Fibroblast of peridontal ligament (primary cell): ENCODE measurements around the gene RAB37.

Experiments
- DNase-seq: peaks from one replicate; pipeline ENCODE4 v3.0.0-alpha.2; 2010; ENCODE audit errors: extremely low read depth

RAB37 gene, protein sequence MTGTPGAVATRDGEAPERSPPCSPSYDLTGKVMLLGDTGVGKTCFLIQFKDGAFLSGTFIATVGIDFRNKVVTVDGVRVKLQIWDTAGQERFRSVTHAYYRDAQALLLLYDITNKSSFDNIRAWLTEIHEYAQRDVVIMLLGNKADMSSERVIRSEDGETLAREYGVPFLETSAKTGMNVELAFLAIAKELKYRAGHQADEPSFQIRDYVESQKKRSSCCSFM

DNA sequence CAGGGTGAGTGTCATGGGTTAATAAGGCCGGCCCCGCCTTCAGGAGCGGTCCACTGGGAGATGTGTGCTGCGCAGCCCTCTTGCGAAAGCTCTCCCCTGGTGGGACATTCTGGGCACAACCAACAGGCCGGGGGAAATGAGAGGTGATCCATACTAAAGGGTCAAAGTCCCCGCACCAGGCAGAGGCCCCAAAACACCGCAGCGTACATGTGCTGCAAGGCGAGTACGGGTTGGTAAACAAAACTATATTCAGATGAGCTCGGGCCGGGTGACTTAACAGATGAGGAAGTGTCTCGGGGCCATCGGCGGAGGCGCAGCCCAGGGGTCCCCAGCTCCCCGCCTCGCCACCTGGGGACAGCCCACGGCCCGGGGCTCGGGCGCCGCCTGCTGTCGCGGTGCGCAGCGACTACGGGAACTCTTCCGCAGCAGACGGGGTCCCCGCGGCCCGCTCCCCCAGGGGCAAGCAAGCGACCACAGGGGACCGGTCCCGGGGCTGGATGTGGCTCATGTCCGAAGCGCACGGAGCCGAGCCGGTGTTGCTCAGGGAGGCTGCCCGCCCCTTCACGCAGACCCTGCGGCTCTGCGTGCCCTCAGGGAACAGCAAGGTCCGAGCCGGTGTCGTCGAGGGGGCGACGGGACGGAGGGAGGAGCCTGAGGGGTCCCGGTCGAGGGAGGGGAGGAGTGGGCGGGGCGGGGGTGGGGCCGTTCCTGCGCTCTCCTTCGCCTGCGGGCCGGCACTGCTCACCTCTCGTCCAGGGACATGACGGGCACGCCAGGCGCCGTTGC is at the start of gene RAB37:
TSS of gene RAB37 (plus strand) at position 744 of the 786 bp plus-strand sequence. CDS start at position 761, 17 bp downstream.
- no peak for DNase-seq

DNA sequence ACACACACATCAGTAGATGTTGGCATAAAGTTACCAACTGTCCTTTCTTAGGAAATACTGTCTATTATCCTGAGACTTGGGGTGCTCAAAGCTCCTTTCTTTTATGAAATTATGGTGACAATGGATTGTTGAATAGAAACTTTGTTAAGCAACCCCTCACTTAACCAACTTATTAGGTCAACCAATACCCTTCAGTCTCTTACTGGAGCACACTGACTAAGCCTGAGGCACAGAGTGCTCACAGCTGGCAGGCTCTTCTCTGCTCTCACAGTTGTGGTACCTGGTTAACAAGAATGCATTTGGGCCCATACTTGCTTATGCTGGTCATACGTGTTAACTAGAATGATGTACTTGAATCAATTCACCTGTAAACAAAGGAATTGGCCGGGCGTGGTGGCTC is 49.2 kb upstream of the RAB37 start:
- no peak for DNase-seq

DNA sequence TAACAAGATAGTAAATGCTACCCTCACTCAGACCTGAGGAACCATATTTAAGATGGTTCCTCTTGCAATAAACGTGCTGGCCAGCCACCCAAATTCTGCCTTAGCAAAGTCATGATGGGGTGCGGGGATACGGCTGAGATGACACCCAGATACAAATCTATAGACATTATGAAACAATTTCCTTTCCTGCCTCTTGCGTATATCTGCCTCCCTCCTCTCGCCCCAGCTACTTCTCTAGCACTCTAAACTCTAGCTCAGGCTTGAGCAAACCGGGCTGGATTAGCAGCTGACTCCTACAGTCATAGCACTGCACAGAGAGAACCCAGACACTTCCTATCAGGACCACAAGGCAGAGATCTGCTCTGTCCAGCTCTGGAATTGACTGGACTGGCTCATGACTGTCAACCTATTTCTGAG is 46.6 kb upstream of the RAB37 start:
- no peak for DNase-seq

DNA sequence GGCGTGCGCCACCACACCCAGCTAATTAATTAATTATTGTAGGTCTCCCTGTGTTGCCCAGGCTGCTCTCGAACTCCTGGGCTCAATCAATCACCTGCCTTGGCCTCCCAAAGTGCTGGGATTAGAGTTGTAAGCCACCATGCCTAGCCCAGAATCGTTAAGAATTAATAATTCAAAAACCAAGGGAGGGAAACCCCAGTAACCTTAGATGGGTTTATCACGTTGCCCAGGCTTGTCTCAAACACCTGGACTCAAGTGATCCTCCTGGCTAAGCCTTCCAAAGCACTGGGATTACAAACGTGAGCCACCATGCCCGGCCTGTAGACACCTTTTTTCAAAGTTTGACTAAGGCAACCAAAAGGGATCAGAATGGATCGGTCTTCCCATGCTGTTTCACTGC is 45.9 kb upstream of the RAB37 start:
- DNase-seq = no peak

DNA sequence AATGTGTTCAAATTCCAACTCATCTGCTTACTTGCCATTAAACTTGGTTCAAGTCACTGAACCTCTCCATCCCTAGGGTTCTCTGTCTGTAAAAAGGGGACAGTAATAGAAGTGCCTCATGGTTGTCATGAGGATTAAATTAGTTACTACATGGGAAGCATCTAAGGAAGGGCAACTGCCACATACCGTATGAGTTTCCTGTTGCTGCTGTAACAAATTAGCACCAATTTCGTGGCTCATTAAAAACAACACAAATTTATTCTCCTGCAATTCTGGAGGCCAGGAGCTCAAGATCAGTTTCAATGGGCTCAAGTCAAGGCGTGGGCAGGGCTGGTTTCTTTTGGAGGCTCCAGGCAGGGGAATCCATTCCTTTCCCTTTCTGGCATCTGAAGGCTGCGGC is 43.0 kb upstream of the RAB37 start:
- no peak for DNase-seq

DNA sequence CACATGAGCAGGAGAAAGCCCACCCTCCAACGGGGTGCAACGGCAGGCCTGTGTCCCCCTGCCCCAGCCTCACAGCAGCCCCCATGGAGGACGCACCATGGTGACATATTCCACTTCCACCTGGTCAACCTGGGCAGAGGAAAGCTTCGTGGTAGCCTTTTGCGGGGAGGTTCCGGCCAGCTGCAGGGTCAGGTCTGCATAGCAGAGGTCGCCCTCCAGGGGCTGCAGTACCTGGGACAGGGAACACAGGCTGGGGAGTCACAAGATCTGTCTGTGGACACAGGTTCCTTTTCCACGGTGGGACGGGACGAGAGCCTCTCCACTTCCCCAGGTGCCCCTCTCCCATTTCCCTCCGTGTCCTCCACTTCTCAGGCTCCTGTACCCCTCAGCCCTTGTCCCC is 41.4 kb upstream of the RAB37 start:
- no peak for DNase-seq

DNA sequence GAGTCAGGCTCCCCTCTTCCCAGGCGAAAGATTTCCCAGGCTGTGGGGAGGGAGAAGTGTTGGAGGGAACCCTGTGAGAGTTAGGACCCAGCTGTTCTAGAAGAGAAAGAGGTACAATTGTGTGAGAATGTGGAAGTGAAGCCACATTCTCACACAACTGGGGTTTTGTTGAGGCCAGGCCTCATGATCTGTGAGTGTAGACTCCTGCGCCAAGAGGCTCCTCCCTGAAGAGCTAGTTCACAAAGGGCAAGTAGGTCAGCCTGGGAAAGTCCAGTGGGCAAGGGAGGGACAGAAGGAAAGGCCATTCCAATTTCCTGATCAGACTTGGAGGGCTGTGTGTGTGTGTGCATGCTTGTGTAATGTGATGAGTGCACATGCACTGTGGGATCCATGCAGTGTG is 39.5 kb upstream of the RAB37 start:
- DNase-seq = no peak

DNA sequence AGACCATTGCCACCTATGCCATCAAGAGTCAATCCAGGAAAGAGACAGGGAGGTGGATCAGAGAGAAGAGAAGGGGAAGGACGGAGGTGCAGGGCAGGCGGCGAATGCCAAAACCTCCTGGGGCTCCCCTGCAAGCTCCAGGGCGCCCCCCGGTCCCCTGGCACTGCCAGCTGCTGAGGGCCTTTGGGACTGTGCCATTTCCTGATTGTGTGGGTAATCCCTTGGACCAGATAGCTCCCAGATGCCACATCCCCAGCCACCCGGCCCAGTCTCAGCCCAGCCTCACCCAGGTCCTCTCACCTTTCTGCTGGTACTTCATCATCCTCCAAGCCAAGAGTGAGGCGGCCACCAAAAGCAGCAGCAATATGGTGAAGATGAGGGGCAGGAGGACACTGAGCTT is 39.0 kb upstream of the RAB37 start:
- no peak for DNase-seq

DNA sequence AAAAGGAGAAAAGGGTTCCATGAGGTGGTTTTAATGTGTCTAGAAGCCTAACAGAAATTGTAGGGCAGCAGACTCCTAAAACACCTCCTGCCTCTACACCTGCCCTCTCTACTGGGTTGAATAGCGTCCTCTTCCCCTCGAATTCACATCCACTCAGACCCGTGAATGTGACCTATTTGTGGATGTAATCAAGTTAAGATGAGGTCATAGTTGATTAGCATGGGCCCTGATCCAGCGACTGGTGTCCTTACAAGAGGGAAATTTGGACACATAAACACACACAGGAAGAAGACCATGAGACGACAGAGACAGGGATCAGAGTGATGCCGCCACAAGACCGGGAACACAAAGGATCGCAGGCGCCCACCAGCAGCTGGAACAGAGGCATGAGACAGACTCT is 37.8 kb upstream of the RAB37 start:
- DNase-seq = no peak

DNA sequence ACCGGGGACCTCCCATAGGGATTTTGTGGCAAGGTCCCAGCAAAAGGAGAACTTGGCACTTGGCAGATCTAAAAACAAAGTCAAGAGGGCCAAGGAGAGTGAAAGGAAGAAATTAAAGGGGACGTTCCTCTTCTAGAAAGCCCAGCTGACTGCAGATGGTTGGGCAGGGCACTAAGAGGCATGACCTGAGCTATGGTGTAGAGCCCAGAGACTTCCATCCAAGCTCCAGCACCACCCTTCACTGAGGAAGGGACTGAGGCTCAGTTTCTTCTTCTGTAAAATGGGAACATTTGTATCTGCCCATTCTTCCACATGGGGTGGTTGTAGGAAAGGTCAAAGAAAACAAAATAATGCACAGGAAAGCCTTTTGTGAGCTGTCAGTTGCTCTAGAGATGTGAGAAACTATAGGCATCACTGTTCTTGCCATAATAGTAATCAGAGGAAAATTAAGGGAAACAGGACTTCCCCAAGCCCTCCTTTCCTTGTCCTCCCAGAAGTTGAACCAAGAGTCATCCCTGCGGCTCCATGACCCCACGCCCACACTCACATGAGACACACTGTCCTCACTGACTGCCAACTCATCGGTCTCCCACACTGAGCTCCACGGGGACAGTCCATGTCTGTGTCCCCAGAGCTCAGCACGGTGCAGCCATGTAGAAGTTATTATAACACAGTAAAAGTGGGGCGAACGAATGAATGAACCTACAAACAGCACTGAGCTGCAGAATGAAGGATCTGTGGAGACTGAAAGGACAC is 34.8 kb upstream of the RAB37 start:
- no peak for DNase-seq

DNA sequence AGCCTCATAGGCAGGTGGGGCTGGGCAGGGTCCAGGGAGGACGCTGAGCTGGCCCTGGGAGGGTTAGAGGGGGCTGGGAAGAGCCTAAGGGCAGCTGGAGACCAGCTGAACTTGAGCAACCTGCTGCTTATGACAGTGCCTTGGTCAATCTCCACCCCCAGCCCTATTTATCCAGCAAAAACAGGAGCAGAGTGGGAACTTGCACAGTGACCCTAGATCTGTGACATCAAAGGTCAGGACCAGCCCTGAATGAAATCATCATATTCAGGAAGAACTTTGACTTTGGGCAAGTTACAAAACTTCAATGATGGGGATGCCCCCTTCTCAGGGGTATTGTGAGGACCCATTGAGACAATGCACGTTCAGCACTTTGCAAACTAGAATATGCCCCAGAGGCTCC is 33.7 kb upstream of the RAB37 start:
- DNase-seq = no peak

DNA sequence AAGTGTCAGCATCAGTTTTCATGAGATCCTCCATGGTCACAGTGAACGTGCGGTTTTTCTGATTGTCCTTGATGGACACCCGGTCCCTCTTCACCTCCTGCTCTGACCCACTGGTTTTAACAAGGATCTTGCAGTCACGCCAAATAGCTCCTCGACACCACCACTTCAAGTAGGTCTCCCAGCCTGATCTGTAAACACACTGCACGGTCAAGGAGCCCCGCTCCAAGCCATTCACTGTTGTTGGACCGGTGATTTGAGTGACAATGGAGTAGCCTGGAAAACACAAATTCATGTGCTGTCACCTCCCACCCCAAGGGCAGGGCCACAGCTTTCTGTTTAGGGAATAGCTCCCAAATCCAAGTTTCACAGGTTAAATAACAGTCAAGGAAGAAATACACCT is 32.5 kb upstream of the RAB37 start:
- no peak for DNase-seq

DNA sequence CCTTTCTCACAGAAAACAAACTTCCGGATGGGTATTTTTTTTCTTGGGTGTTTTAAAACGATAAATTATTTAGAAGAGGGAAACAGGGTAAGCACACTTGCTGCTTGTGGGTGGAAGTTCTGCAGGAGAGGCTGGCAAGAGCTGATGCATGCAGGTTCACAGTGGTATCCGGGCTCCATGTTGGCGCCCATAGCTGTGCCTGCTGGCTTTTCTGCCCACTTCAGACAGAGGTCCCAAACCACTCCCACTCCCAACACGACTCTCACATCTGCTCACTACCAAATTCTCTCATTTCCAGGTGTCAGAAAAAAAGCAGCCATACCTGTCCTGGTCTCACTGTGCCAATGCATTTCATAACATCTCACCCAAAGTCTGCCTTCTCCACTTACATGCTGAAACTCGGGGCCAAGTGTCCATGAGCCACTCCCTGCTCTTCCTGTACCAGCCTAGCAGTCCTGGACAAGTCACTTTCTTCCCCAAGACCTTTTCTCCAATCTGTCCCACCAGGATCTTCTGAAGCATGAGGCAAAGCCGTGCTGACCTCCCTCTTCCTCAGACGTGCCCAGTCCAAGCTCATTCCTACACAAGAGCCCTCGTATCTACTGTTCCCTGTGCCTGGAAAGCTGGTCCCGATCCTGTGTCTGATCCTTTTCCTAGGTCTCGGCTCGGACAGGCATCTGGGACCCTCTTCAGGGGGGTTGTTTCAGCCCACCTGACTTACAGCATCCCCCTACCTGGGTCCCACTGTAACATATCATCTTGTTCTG is 25.8 kb upstream of the RAB37 start:
- no peak for DNase-seq

DNA sequence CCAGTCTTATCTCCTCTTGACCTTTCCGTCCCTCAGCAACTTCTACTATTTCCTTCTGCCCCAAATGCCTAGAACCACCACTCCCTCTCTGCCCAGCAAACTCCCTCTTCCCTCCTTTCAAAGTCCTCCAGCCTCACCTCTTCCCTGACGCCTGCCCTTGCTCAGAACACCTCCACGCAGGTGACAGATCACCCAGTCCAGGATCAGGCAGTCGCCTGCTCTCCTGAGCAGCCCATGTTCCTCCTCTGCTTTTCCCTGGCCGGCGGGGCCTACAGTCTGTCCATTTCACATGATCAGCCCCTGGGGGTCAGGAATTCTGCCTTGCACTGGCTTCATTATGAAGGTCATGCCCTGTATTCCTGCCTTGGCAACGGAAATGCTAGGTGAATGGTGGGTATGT is 24.8 kb upstream of the RAB37 start:
- DNase-seq = no peak

DNA sequence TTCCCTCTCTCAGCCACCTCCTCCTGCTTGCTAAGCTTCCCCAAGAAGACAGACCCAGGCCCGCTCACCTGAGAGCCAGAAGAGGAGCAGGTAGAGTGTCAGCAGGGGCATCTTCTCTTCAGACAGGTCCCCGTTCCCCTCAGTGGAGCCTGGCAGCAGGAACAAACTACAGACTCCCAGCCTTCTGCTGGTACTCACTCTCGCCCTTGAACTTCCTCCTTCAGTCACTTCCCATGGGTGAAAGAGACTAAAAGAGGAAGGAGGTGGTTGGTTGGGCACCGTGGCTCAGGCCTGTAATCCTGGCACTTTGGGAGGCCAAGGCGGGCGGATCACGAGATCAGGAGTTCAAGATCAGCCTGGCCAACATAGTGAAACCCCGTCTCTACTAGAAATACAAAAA is 24.3 kb upstream of the RAB37 start, which contains the start of gene CD300LF:
TSS of gene CD300LF (minus strand) at position 168 of the 400 bp plus-strand sequence. CDS start at position 111, 57 bp downstream.
- DNase-seq = no peak

DNA sequence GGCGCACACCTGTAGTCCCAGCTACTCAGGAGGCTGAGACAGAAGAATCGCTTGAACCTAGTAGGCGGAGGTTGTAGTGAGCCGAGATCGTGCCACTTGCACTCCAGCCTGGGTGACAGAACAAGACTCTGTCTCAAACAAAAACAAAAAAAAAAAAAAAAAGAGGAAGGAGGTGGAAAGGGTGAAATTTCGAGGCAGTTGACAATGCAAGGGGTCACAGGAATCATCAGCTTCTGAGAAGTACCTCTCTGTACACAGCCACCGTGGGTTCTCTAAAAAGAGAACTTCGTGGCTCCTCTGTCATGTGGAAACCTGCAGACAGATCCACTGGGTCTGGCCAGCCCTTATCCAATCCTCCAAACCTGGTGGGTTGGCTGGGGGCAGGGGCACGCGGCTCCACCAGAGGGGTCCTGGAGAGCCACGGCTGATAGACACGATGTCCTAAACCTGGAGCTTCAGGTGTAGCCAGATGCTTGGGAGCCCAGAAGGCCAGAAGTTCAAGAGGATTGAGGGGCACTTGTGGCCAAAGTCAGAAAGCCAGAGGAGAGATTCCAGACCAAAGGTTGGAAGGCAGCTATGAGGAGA is 23.8 kb upstream of the RAB37 start:
- no peak for DNase-seq

DNA sequence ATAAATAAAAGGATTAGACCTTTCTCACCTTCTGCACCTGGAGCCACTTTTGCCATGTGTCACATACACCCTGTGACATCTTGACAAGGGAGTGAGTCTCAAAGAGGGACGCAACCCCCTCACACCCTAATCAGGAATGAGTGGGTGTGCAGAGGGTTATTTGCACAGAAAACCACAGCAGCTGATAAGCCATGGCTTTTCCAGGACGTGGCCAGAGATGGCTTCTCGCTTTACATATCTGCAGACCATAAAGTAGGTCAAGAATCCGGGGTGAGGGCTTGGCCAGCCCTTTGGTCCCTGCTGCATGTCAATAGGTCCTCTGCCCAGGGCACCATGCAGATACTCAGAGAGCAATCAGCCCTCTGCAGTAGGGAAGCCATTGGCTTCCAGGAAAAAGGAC is 21.9 kb upstream of the RAB37 start:
- no peak for DNase-seq

DNA sequence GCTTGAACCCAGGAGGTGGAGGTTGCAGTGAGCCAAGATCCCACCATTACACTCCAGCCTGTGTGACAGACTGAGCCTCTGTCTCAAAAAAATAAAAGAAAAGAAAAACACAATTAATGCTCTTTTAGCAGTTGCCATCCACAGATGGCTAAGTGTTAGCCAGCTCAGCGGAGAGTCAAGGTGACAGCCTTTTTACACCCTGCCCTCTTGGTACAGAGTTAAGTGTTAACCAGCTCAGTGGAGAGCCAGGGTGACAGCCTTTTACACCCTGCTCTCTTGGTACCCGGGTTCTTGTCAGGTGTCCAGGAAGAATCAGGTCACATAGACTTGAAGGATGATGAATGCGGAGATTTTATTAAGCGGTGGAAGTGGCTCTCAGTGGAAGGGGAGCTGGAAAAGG is 16.6 kb upstream of the RAB37 start:
- DNase-seq = no peak

DNA sequence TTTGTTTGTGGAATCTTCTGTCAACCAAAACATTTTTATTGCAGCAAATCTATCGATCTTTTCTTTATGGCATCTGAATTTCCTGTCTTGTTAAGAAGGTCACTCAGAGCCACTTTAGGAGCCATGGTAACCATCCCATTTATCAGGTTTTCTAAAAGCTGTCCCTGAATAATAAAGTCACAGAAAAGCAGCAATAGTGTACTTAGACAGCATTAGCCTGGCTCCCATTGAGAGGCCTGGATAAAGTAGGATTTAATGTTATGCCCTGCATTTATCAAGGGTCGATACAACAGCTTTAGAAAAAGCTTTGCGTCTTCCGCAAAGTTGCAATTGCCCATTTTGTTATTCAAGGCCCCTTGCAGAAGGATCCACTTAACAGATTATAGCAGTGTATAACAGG is 14.3 kb upstream of the RAB37 start:
- no peak for DNase-seq

DNA sequence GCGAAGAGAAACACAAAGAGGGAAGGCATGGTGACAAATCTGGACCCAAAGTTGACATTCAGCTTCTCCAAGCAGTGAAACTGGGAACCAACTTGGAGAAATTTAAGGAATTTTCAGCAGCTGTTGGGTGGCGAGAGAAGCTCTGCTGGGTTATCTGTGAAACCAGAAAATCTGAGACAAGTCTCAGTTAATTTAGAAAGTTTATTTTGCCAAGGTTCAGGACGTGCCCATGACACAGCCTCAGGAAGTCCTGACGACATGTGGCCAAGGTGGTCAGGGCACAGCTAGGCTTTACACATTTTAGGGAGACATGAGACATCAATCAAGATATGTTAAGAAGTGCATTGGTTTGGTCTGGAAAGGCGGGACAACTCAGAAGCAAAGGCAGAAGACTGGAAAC is 13.2 kb upstream of the RAB37 start:
- no peak for DNase-seq

DNA sequence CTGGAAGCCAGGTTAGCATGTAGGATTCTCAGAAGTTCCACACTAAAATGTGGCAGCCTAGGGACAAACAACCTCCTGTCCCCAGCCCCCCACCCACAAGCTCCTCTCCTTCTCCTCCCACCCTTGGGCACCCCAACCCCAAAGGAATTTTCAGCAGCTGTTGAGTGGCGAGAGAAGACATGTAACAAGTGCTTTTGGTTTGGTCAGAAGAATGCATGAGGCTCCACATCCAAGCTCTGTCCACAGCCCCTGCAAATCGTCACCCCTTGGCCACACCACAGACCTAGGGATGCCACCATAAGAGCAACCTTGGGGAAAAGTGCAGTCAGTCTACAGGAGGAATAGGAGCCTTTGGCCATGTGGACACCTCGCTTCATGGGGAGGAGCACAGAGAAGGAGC is 11.9 kb upstream of the RAB37 start:
- DNase-seq = no peak
